ENCODE measurements around the gene ADAM10. TPM values are rescaled to one million over a fixed set of nuclear protein-coding genes. Genes with fewer than 3 reads are reported as not detected.

ADAM10 gene
- total RNA-seq, 2 experiments from 2014 or later, result 141 to 151 TPM

Other genes with a start within 250 kb of the ADAM10 start
- gene MINDY2, start 21.6 kb upstream of the ADAM10 start, total RNA-seq, result 10 to 100 TPM; 12.0 to 16.9 TPM
- 100 to 1,000 TPM; 128 to 132 TPM for gene SLTM, start 184.0 kb upstream of the ADAM10 start, total RNA-seq
- gene RNF111, start 238.0 kb upstream of the ADAM10 start, total RNA-seq, result 10 to 100 TPM; 39.7 to 39.8 TPM

Data from activated CD8-positive, alpha-beta memory T cell treated with anti-CD3 and anti-CD28 coated beads, Interleukin-2, amount 10 ng/mL, durations not matched to agents 7 days and 5 days (primary cell).